Fibroblast of the aortic adventitia (primary cell): ENCODE measurements around the gene RBP7. TPM values are rescaled to one million over a fixed set of nuclear protein-coding genes. Genes with fewer than 3 reads are reported as not detected.
A peak's percentile ranks its signal among the peaks of the same experiment; 100 is the strongest.

Experiments used
- DNase-seq: peaks from one replicate; pipeline ENCODE4 v3.0.0-alpha.2; 2010; ENCODE audit warnings: low read depth
- H3K4me3 ChIP-seq: 2 replicates; pipeline ENCODE4 v1.5.1; 2011; ENCODE audit warnings: low read depth, mild to moderate bottlenecking, control low read depth, low read length, moderate library complexity
- total RNA-seq: library from RNA; depleted of rRNA; stranded (reverse); fragments of >200 nt; gene quantifications from 2 replicates; pipeline ENCODE4 v1.2.3, GENCODE V29; 2012; ENCODE audit warnings: low replicate concordance
- TF ChIP-seq, protein P1 (sequence below): IDR thresholded peaks from 2 replicates; pipeline ENCODE4 v1.5.1; 2011; ENCODE audit warnings: mild to moderate bottlenecking, low read length, control low read depth, inconsistent platforms; ENCODE audit not compliant: insufficient read depth

Gene RBP7
- total RNA-seq, result not detected in 2 replicates

DNA sequence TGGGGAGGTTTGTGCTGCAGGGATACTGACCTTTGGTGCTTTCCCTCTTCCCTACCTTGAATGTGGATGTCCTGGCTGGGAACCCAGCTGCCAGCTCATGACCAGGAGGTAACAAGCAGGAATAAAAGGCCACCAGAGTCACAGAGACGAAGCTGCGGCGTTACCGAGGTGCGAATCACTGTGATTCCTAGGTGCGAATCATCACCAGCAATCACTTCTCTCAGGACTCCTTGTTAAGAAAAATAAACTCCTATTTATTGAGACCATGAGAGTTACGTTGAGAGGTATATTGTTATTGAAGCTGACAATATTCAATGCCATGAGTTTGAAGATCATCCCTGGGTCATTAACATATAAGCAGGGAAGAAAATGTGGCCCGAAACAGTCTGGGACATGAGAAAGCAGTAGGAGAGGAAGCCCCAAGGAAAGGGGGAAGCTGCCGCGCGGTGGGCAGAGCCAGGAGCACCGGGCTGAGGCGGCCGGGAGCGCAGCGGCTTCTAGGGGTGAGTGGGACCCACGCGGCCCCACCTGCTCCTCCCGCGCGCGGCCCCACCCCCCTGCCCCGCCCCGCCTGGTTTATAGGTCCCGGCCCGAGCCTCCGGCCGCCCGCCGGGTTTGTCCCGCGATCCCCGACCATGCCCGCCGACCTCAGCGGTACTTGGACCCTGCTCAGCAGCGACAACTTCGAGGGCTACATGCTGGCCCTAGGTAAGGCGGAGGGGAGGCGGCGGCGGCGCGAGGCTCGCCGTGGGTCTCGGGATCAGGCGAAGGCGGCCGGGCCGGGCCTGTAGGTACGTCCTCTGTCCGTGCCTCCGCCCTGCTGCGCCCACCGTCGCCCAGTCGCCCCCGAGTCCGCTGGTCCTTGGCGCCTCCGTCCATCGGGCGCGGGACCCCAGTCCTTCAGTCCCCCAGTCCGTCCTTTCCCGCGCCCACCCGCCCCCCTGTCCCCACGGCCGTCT is at the start of gene RBP7:
RBP7 (plus strand) TSS at position 605 of the 959 bp plus-strand sequence; CDS start at position 636, 31 bp downstream.
- TF ChIP-seq, protein P1, sequence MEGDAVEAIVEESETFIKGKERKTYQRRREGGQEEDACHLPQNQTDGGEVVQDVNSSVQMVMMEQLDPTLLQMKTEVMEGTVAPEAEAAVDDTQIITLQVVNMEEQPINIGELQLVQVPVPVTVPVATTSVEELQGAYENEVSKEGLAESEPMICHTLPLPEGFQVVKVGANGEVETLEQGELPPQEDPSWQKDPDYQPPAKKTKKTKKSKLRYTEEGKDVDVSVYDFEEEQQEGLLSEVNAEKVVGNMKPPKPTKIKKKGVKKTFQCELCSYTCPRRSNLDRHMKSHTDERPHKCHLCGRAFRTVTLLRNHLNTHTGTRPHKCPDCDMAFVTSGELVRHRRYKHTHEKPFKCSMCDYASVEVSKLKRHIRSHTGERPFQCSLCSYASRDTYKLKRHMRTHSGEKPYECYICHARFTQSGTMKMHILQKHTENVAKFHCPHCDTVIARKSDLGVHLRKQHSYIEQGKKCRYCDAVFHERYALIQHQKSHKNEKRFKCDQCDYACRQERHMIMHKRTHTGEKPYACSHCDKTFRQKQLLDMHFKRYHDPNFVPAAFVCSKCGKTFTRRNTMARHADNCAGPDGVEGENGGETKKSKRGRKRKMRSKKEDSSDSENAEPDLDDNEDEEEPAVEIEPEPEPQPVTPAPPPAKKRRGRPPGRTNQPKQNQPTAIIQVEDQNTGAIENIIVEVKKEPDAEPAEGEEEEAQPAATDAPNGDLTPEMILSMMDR, result no peak
- no peak for DNase-seq
- H3K4me3 ChIP-seq, result peak within 1 kb of the TSS; percentile 48

DNA sequence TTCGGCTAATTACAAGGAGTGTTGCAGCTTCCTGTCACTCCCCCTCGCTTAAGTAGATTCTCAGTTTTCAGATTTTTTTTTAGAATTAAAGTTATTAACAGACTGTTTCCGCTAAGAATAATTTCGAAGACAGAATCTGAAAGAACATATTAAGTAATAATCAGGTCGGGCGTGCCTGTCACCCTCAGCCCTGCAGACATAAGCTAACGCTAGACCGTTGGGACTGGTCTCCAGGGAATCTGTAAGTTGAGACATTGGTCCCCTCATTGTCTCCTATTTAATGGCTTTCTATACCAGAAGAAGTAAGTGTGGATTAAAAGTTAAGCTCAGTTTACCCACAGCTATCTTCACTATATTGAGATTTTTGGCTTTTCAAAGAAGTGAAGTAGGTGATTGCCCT is 39.3 kb upstream of the RBP7 start:
- TF ChIP-seq, protein P1, result no peak
- no peak overlapping the region for H3K4me3 ChIP-seq
- no peak for DNase-seq

DNA sequence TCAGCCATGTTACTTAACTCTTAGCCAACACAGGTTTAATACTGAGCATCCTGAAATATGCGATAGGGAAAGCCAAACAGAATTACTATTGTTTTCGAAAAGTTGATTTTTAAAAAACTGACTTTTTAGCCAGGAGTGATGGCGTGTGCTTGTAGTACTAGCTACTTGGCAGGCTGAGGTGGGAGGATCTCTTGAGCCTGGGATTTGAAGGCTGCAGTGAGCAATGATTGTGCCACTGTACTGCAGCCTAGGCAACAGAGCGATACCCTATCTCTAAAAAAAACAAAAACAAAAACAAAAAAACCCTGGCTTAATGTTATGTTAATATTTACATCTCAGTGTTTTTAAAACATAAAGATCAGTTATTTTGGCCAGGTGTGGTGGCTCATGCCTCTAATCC is 37.0 kb upstream of the RBP7 start:
- no peak overlapping the region for H3K4me3 ChIP-seq
- TF ChIP-seq, protein P1, result no peak
- DNase-seq, result peak; percentile 73

DNA sequence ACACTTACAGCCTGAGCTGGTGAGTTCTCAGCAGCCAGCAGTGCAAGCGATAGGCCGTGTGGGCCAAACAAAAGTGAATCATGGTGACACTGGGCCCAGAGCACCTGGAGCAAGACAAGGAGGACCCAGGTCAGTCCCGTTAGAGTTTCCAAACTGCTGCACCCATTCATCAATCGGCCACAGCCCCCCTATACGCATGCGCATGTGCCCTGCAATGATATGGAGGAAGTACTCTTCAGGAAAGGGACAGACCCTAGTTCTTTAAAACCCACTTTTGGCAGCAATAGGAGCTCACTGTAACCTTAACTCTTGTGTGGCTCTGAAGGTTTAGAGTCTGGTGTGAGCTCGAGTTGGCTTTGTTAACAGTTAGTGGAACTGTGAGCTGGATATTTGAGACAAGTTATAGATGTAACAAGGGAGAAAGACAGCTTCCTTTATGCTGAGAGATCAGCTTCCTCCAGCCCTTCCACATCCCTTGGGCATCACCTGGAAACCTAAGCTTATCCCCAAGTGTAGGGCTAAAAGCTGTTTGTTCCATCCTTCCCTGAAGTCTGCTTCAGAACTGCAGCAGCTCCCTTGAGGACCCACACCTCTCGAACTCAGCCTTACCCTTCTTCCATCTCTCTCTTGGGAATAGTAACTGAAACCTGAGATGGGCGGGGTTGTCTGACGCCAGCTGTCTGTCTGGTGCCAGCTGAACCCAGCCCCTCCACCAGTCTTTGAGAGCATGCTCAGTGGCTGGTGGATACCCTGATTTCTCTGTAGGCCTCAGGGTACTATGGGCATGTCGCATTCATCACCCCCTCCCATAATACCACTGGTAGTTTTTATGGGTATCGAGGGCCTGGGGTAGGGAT is 36.1 kb upstream of the RBP7 start:
- H3K4me3 ChIP-seq, result no peak overlapping the region
- TF ChIP-seq, protein P1, result no peak
- DNase-seq, result peak; percentile 24

DNA sequence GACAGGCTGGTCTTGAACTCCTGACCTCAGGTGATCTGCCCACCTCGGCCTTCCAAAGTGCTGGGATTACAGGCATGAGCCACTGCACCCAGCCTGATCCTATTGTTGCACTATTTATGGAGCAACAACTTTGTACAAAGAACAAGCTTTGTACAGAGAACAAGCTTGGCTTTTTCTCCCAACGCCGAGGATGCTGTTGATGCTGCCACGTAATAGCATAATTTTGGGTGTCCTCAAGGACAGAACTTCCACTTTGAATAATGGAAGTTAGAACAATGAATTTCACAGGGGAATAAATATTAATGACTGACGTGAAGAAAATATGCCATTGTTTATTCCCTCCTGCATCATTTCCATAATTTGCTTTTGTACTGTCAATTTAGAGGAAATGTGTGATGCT is 12.8 kb upstream of the RBP7 start:
- no peak overlapping the region for H3K4me3 ChIP-seq
- TF ChIP-seq, protein P1, result no peak

DNA sequence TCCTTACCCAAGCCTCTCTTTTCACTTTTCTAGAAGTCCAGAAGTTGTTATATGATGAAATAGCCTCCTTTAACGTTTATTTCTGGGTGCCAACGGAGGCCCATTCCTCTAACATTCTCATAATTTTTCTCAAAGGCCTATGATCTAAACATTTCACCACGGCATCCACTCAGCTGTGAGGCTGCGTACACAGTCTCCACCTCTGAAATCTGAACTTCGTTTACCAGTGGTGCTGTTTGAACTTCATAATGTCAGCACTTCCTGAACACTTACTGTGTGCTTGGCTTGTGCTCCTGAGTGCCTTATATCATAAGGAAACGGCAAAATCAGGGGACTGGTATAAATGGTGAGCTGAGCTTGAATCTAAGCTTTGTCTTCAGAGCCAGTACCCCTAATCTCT is 12.0 kb upstream of the RBP7 start:
- no peak for DNase-seq
- H3K4me3 ChIP-seq, result no peak overlapping the region
- TF ChIP-seq, protein P1, result no peak

More for the DNA sequence above, 12.8 kb upstream of the RBP7 start:
- DNase-seq, result no peak
